Measurements from ENCODE around the gene LMO2. TPM values are rescaled to one million over a fixed set of nuclear protein-coding genes. Genes with fewer than 3 reads are reported as not detected.

LMO2 gene
- total and polyA plus RNA-seq, 2 donors (not counting 3 experiments of a cell fraction or from before 2014, with no cell fraction given): 60.4 to 66.8 TPM

DNA sequence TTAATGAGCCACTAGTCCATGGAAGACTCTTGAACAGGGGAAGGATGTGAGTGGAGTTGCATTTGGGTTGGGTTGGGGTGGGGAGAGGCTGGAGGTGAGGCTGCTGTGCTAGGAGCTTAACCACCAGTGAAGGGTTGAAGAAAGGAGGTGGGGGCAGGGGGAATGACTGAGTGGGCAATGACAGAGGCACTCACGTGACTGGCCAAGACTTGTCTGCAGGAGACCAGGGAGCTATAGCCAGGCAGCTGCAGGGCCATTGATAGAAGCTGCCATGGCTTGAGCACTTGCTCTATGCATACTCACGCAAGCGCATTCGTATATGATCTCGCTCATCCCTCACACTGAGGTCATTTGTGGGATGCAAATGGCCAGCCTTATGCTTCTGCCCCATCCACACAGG lies 4.0 kb downstream of the LMO2 start:
- intact Hi-C loops (cut with micrococcal nuclease): no loop called here

DNA sequence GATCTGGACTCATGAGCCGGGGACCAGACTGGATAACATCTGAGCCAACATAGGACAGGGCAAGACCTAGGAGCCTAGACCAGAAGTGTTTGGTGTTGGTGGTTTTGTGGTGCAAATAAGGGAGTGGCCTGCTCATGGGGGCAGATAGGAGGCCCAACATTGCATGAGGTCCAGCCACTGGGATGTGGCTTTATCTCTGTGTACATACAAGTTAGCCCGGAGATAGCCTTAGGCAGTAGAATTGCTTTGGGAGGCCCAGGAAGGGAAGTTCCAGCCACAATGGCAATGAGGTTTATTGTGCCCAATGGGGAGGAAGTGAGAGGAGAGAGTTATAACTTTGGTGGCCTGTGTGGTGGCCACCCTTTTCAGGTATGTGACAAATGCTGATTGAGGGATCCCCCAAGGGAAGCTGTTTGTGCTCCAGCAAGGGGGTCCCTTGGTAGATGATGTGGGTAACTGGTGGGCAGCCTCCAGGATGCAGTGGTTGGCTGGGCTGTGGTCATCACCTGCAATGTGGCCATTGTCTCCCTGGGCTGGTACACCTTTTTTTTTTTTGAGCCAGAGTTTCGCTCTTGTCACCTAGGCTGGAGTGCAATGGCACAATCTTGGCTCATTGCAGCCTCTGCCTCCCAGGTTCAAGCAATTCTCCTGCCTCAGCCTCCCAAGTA lies 6.4 kb downstream of the LMO2 start:
- TF ChIP-seq FOS (IDR thresholded peaks at IDR 0.05; ENCODE audit: borderline replicate concordance, insufficient read depth, low read length): no peak
- TF ChIP-seq, protein P1, sequence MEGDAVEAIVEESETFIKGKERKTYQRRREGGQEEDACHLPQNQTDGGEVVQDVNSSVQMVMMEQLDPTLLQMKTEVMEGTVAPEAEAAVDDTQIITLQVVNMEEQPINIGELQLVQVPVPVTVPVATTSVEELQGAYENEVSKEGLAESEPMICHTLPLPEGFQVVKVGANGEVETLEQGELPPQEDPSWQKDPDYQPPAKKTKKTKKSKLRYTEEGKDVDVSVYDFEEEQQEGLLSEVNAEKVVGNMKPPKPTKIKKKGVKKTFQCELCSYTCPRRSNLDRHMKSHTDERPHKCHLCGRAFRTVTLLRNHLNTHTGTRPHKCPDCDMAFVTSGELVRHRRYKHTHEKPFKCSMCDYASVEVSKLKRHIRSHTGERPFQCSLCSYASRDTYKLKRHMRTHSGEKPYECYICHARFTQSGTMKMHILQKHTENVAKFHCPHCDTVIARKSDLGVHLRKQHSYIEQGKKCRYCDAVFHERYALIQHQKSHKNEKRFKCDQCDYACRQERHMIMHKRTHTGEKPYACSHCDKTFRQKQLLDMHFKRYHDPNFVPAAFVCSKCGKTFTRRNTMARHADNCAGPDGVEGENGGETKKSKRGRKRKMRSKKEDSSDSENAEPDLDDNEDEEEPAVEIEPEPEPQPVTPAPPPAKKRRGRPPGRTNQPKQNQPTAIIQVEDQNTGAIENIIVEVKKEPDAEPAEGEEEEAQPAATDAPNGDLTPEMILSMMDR (IDR thresholded peaks at IDR 0.05; ENCODE audit: extremely low read depth in 1 of 2, insufficient read depth in 1 of 2, low read depth in 1 of 2, low read length in 2 of 2): no peak
- TF ChIP-seq, protein P2, sequence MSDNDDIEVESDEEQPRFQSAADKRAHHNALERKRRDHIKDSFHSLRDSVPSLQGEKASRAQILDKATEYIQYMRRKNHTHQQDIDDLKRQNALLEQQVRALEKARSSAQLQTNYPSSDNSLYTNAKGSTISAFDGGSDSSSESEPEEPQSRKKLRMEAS (IDR thresholded peaks at IDR 0.05; ENCODE audit: insufficient read depth, insufficient read length): no peak
- no peak for TF ChIP-seq POLR2A (IDR thresholded peaks at IDR 0.05; ENCODE audit: low read depth, low read length)
- TF ChIP-seq POLR2AphosphoS5 (IDR thresholded peaks at IDR 0.05; ENCODE audit: insufficient read depth, low read depth, low read length): no peak
- no peak for TF ChIP-seq JUN (IDR thresholded peaks at IDR 0.05; ENCODE audit: borderline replicate concordance, insufficient read depth, insufficient read length, low read depth)
- no peak for TF ChIP-seq MYC (IDR thresholded peaks at IDR 0.05; ENCODE audit: low read depth, low read length)
- no peak for TF ChIP-seq EZH2 (IDR thresholded peaks at IDR 0.05; ENCODE audit: borderline replicate concordance, low read depth, low read length, severe bottlenecking)
- no peak for TF ChIP-seq GATA2 (IDR thresholded peaks at IDR 0.05; ENCODE audit: insufficient read depth, insufficient read length, low read depth, low read length)
- no TSS peak for BruUV-seq (replicated peaks)
- no peak overlapping the region for H3K4me2 ChIP-seq (ENCODE audit: insufficient read depth, low read length)
- ChIA-PET POLR2A (no interaction called here), CTCF (no interaction called here)
- H3K4me3 ChIP-seq (replicated peaks in 1 of 3; ENCODE audit: insufficient read depth in 1 of 3, low read depth in 1 of 3, low read length in 3 of 3): no peak overlapping the region
- no peak overlapping the region for H2AFZ ChIP-seq (ENCODE audit: low read depth, low read length)
- H3K36me3 ChIP-seq (ENCODE audit: control insufficient read depth in 2 of 2, extremely low read depth in 1 of 2, insufficient read depth in 2 of 2, low read length in 2 of 2): no peaks in the 10 kb centered on the region
- FAIRE-seq: no peak
- no peaks in the 10 kb centered on the region for H3K9me1 ChIP-seq (replicated peaks; ENCODE audit: control insufficient read depth, extremely low read depth, insufficient read depth, low read length)
- intact Hi-C loops (cut with micrococcal nuclease): no loop called here
- H3K9me3 ChIP-seq (replicated peaks; ENCODE audit: control insufficient read depth, insufficient read depth, low read length): no peaks in the 10 kb centered on the region
- no peak for DNase-seq (ENCODE audit: low read depth, low spot score)
- H3K9ac ChIP-seq (replicated peaks; ENCODE audit: extremely low read depth, insufficient read depth, low read length): no peak overlapping the region
- H3K27me3 ChIP-seq (ENCODE audit: control insufficient read depth in 2 of 2, insufficient read depth in 2 of 2, low read length in 2 of 2): peaks cover 16 to 41% of the 10 kb centered on the region in 2 experiments
- no peaks in the 10 kb centered on the region for H4K20me1 ChIP-seq (replicated peaks; ENCODE audit: control insufficient read depth, extremely low read depth, insufficient read depth, low read length)
- H3K4me1 ChIP-seq (ENCODE audit: control insufficient read depth, extremely low read depth, insufficient read depth, low read length): no peaks in the 10 kb centered on the region
- dilution Hi-C loops (cut with MboI; ENCODE audit: extremely low pct_ligation_motif_present, low sequenced_read_pairs): no loop called here
- H3K27ac ChIP-seq (ENCODE audit: insufficient read depth, low read depth, low read length): no peak overlapping the region
- H3K79me2 ChIP-seq (ENCODE audit: control insufficient read depth, insufficient read depth, low read length): no peaks in the 10 kb centered on the region

More for the DNA sequence above, 4.0 kb downstream of the LMO2 start:
- Histone ChIP-seq H3K79me2 (ENCODE audit: control insufficient read depth, insufficient read depth, low read length) (no peaks in the 10 kb centered on the region), H3K4me3 (replicated peaks in 1 of 3; ENCODE audit: insufficient read depth in 1 of 3, low read depth in 1 of 3, low read length in 3 of 3) (no peak overlapping the region), H3K27me3 (ENCODE audit: control insufficient read depth in 2 of 2, insufficient read depth in 2 of 2, low read length in 2 of 2) (peaks cover 10 to 23% of the 10 kb centered on the region in 2 experiments), H3K4me2 (ENCODE audit: insufficient read depth, low read length) (no peak overlapping the region), H3K9me3 (replicated peaks; ENCODE audit: control insufficient read depth, insufficient read depth, low read length) (no peaks in the 10 kb centered on the region), H3K36me3 (ENCODE audit: control insufficient read depth in 2 of 2, extremely low read depth in 1 of 2, insufficient read depth in 2 of 2, low read length in 2 of 2) (no peaks in the 10 kb centered on the region), H2AFZ (ENCODE audit: low read depth, low read length) (no peak overlapping the region), H3K9me1 (replicated peaks; ENCODE audit: control insufficient read depth, extremely low read depth, insufficient read depth, low read length) (no peaks in the 10 kb centered on the region), H4K20me1 (replicated peaks; ENCODE audit: control insufficient read depth, extremely low read depth, insufficient read depth, low read length) (no peaks in the 10 kb centered on the region), H3K4me1 (ENCODE audit: control insufficient read depth, extremely low read depth, insufficient read depth, low read length) (no peaks in the 10 kb centered on the region), H3K9ac (replicated peaks; ENCODE audit: extremely low read depth, insufficient read depth, low read length) (no peak overlapping the region), H3K27ac (ENCODE audit: insufficient read depth, low read depth, low read length) (no peak overlapping the region)
- no peak for TF ChIP-seq MYC (IDR thresholded peaks at IDR 0.05; ENCODE audit: low read depth, low read length)
- TF ChIP-seq, protein P2 (IDR thresholded peaks at IDR 0.05; ENCODE audit: insufficient read depth, insufficient read length): no peak
- BruUV-seq (replicated peaks): no TSS peak
- dilution Hi-C loops (cut with MboI; ENCODE audit: extremely low pct_ligation_motif_present, low sequenced_read_pairs): no loop called here
- ChIA-PET POLR2A (no interaction called here), CTCF (no interaction called here)
- FAIRE-seq (no peak), DNase-seq (ENCODE audit: low read depth, low spot score) (no peak)

Data from endothelial cell of umbilical vein (primary cell).